PC-3 (cell line): ENCODE data around the gene CCDC77. TPM values are rescaled to one million over a fixed set of nuclear protein-coding genes. Genes with fewer than 3 reads are reported as not detected.
"Not testable (repeated sequence)": the region's sequence is repeated elsewhere in the genome, so short reads cannot be mapped to it uniquely, and the experiment has no call there.

Experiments
- ATAC-seq: fragments of 200-7000 bp; cut with Tn5 transposase; 2 replicates; pipeline ENCODE4 v1.9.1; 2020; ENCODE audit warnings: mild to moderate bottlenecking, moderate library complexity
- BruUV-seq: library from RNA; stranded (reverse); fragments of 400-500 nt; replicated peaks from 2 replicates; lab custom pipeline; 2021; lab: Mats Ljungman, UMichigan
- CTCF ChIA-PET: fragments of 300-600 bp; sonication (Branson Sonifier 250); formaldehyde crosslinking; loops from one replicate; lab custom pipeline; 2022; ENCODE audit warnings: antibody characterized with exemption; lab: Charles Lee
- POLR2A ChIA-PET: fragments of 300-600 bp; sonication (Branson Sonifier 250); formaldehyde crosslinking; loops from one replicate; lab custom pipeline; 2022; ENCODE audit warnings: antibody characterized with exemption; ENCODE audit not compliant: unreplicated experiment; lab: Charles Lee
- DNase-seq: peaks from one replicate; pipeline ENCODE4 v3.0.0-alpha.2; 2015
- H2AFZ ChIP-seq: fragments of 300-600 bp; sonication (generic); 2 replicates; pipeline ENCODE4 v1.6.0; 2016; ENCODE audit warnings: antibody characterized with exemption, low read length
- H3F3A ChIP-seq: fragments of 300-600 bp; sonication (generic); one replicate; pipeline ENCODE4 v1.6.0; 2017; ENCODE audit warnings: antibody characterized with exemption, low read length, control low read depth, mild to moderate bottlenecking; ENCODE audit not compliant: unreplicated experiment
- H3K27ac ChIP-seq: fragments of 300-600 bp; sonication (generic); 2 replicates; pipeline ENCODE4 v1.5.1; 2016; ENCODE audit warnings: mild to moderate bottlenecking, low read length
- H3K27me3 ChIP-seq: fragments of 300-600 bp; sonication (generic); 2 replicates; pipeline ENCODE4 v1.6.1; 2016; ENCODE audit warnings: low read length, mixed read lengths
- H3K36me3 ChIP-seq: fragments of 300-600 bp; sonication (generic); 2 replicates; pipeline ENCODE4 v1.6.1; 2016; ENCODE audit warnings: low read depth, mixed run types, low read length, mixed read lengths
- H3K4me1 ChIP-seq: fragments of 300-600 bp; sonication (generic); 2 replicates; pipeline ENCODE4 v1.5.1; 2016; ENCODE audit warnings: low read length; ENCODE audit not compliant: insufficient read depth
- H3K4me2 ChIP-seq: fragments of 300-600 bp; sonication (generic); 2 replicates; pipeline ENCODE4 v1.6.0; 2016; ENCODE audit warnings: low read length
- H3K4me3 ChIP-seq: fragments of 300-600 bp; sonication (generic); 2 replicates; pipeline ENCODE4 v1.5.1; 2016; ENCODE audit warnings: mild to moderate bottlenecking, low read length, mixed read lengths
- H3K79me2 ChIP-seq: fragments of 300-600 bp; sonication (generic); 2 replicates; pipeline ENCODE4 v1.6.1; 2017; ENCODE audit warnings: low read length, mixed read lengths
- H3K9ac ChIP-seq: fragments of 300-600 bp; sonication (generic); 2 replicates; pipeline ENCODE4 v1.6.0; 2016; ENCODE audit warnings: mild to moderate bottlenecking, low read length
- H3K9me2 ChIP-seq: fragments of 300-600 bp; sonication (generic); replicated peaks from 2 replicates; pipeline ENCODE4 v1.6.1; 2016; ENCODE audit warnings: mixed run types, low read length, mixed read lengths
- H3K9me3 ChIP-seq: fragments of 300-600 bp; sonication (generic); 2 replicates; pipeline ENCODE4 v1.6.1; 2016; ENCODE audit warnings: low read length, mixed read lengths
- H4K20me1 ChIP-seq: fragments of 300-600 bp; sonication (generic); 2 replicates; pipeline ENCODE4 v1.6.1; 2016; ENCODE audit warnings: low read length, mixed read lengths
- EZH2 ChIP-seq: fragments of 300-600 bp; sonication (generic); IDR thresholded peaks from one replicate; pipeline ENCODE4 v1.6.1; 2017; ENCODE audit warnings: antibody characterized with exemption, mild to moderate bottlenecking, low read length; ENCODE audit not compliant: unreplicated experiment
- EZH2phosphoT487 ChIP-seq: fragments of 300-600 bp; sonication (generic); IDR thresholded peaks from 2 replicates; pipeline ENCODE4 v1.6.1; 2018; ENCODE audit warnings: mild to moderate bottlenecking, antibody characterized with exemption, low read length, borderline replicate concordance
- intact Hi-C: fragments of 100-400 bp; cut with micrococcal nuclease; formaldehyde crosslinking; loops from 2 replicates; pipeline ENCODE4 v1.9.0; 2023
- total RNA-seq: library from RNA; depleted of rRNA; stranded (reverse); fragments of >200 nt; gene quantifications from 2 replicates; pipeline ENCODE4 v1.2.3, GENCODE V29; 2014
- TF ChIP-seq, protein P1 (sequence below): fragments of 300-600 bp; sonication (generic); conservative IDR thresholded peaks from 2 replicates; pipeline ENCODE4 v1.5.1; 2017; ENCODE audit warnings: antibody characterized with exemption, low read depth, mild to moderate bottlenecking, low read length

CCDC77 gene
- total RNA-seq, 1 experiment from 2014 or later: 10.5 TPM

DNA sequence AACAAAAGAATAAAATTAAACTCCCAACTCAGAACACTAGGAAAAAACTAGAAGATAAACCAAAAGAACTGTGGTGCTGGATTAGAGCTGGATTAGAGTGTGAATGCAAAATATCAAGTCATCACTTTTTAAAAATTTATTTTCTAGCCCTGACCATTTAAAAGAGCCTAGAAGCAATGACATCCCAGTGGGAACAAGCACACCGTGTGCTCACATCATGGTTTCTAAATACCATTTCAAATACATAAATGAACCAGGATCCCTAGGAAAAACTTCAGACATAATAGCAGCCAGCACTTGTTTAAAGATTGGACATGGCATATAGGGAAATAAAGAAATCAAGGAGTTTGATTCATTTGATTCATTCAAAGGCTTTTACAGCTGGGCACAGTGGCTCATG, 42.4 kb upstream of the CCDC77 start:
- Histone ChIP-seq H3F3A (no peaks in the 10 kb centered on the region), H3K9me2 (no peaks in the 10 kb centered on the region), H3K4me2 (no peak overlapping the region), H3K9me3 (no peaks in the 10 kb centered on the region), H3K27me3 (no peaks in the 10 kb centered on the region), H3K36me3 (peaks cover 47% of the 10 kb centered on the region), H3K4me1 (peaks cover 3% of the 10 kb centered on the region; the same call in 1 of the 2 replicates), H3K27ac (no peak overlapping the region), H3K9ac (no peak overlapping the region), H3K4me3 (no peak overlapping the region), H4K20me1 (no peaks in the 10 kb centered on the region), H2AFZ (no peak overlapping the region), H3K79me2 (no peaks in the 10 kb centered on the region)
- ATAC-seq: no peak
- DNase-seq: no peak
- BruUV-seq: no TSS peak
- TF ChIP-seq, protein P1, sequence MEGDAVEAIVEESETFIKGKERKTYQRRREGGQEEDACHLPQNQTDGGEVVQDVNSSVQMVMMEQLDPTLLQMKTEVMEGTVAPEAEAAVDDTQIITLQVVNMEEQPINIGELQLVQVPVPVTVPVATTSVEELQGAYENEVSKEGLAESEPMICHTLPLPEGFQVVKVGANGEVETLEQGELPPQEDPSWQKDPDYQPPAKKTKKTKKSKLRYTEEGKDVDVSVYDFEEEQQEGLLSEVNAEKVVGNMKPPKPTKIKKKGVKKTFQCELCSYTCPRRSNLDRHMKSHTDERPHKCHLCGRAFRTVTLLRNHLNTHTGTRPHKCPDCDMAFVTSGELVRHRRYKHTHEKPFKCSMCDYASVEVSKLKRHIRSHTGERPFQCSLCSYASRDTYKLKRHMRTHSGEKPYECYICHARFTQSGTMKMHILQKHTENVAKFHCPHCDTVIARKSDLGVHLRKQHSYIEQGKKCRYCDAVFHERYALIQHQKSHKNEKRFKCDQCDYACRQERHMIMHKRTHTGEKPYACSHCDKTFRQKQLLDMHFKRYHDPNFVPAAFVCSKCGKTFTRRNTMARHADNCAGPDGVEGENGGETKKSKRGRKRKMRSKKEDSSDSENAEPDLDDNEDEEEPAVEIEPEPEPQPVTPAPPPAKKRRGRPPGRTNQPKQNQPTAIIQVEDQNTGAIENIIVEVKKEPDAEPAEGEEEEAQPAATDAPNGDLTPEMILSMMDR: no peak
- TF ChIP-seq EZH2phosphoT487 (no peak), EZH2 (no peak)
- ChIA-PET POLR2A (no interaction called here), CTCF (no interaction called here)
- intact Hi-C loops: no loop called here

DNA sequence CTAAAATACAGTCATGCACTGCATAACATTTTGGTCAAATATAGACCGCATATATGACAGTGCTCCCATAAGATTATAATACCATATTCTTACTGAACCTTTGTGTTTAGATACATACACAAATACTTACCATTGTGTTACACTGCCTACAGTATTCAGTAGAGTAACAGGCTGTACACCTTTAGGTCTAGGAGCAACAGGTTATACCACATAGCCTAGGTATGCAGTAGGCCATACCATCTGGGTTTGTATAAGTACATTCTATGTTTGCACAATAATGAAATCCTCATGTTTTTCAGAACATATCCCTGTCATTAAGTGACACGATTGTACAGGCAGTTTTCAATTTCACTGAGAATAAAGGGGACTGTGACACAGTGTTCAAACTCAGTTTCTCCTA, 34.6 kb upstream of the CCDC77 start:
- no peaks in the 10 kb centered on the region for H3K4me1 ChIP-seq
- H3K36me3 ChIP-seq: peaks cover 50% of the 10 kb centered on the region
- TF ChIP-seq EZH2: no peak
- TF ChIP-seq, protein P1: no peak
- TF ChIP-seq EZH2phosphoT487: no peak
- no peak for DNase-seq
- no peak overlapping the region for H3K27ac ChIP-seq
- no peak for ATAC-seq
- no peak overlapping the region for H3K4me3 ChIP-seq
- no peaks in the 10 kb centered on the region for H3K9me3 ChIP-seq
- POLR2A ChIA-PET: no interaction called here
- CTCF ChIA-PET: no interaction called here
- intact Hi-C loops: no loop called here
- H3K4me2 ChIP-seq: no peak overlapping the region
- H4K20me1 ChIP-seq: no peaks in the 10 kb centered on the region
- no peaks in the 10 kb centered on the region for H3F3A ChIP-seq
- H3K9me2 ChIP-seq: no peaks in the 10 kb centered on the region
- H3K79me2 ChIP-seq: no peaks in the 10 kb centered on the region
- H3K27me3 ChIP-seq: no peaks in the 10 kb centered on the region
- H2AFZ ChIP-seq: no peak overlapping the region
- BruUV-seq: no TSS peak
- no peak overlapping the region for H3K9ac ChIP-seq

DNA sequence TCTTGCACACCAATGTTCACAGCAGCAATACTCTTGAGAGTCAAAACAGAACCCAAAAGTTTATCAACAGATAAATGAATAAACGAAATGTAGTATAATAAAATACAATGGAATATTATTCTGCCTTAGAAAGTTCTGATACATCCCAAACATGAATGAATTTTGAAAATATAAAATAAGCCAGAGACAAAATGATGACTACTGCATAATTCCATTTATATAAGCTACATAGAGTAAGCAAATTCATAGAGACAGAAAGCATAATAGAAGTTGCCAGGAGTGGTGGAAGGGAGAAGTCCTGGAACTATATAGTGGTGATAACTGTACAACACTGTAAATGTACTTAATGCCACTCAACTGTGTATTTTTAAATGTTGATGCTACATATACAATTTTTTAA, 33.5 kb upstream of the CCDC77 start:
- intact Hi-C loops: no loop called here

DNA sequence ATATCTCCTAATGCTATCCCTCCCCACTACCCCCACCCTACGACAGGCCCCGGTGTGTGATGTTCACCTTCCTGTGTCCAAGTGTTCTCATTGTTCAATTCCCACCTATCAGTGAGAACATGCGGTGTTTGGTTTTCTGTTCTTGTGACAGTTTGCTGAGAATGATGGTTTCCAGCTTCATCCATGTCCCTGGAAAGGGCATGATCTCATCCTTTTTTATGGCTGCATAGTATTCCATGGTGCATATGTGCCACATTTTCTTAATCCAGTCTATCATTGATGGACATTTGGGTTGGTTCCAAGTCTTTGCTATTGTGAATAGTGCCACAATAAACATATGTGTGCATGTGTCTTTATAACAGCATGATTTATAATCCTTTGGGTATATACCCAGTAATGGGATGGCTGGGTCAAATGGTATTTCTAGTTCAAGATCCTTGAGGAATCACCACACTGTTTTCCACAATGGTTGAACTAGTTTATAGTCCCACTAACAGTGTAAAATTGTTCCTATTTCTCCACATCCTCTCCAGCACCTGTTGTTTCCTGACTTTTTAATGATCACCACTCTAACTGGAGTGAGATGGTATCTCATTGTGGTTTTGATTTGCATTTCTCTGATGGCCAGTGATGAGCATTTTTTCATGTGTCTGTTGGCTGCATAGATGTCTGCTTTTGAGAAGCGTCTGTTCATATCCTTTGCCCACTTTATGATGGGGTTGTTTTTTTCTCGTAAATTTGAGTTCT, 30.5 kb upstream of the CCDC77 start:
- BruUV-seq, H3F3A ChIP-seq, POLR2A ChIA-PET, H3K4me3 ChIP-seq, H4K20me1 ChIP-seq, H3K79me2 ChIP-seq, ATAC-seq, H3K4me1 ChIP-seq, H3K27ac ChIP-seq, H3K4me2 ChIP-seq, H3K27me3 ChIP-seq, CTCF ChIA-PET, intact Hi-C loops, H3K9me2 ChIP-seq, DNase-seq, H2AFZ ChIP-seq, H3K9ac ChIP-seq, H3K9me3 ChIP-seq: not testable (repeated sequence)
- H3K36me3 ChIP-seq: peaks cover 16% of the 10 kb centered on the region

More for the DNA sequence above, 33.5 kb upstream of the CCDC77 start:
- no peak overlapping the region for H3K9ac ChIP-seq
- H3K4me3 ChIP-seq: no peak overlapping the region
- no peak overlapping the region for H3K4me2 ChIP-seq
- CTCF ChIA-PET: no interaction called here
- no peak overlapping the region for H3K27ac ChIP-seq
- ATAC-seq (no peak), DNase-seq (no peak)
- no peak for TF ChIP-seq EZH2phosphoT487
- TF ChIP-seq EZH2: no peak
- TF ChIP-seq, protein P1: no peak
- no TSS peak for BruUV-seq
- no peaks in the 10 kb centered on the region for H3F3A ChIP-seq
- peaks cover 39% of the 10 kb centered on the region for H3K36me3 ChIP-seq
- no peaks in the 10 kb centered on the region for H3K9me3 ChIP-seq
- H2AFZ ChIP-seq: no peak overlapping the region
- POLR2A ChIA-PET: no interaction called here
- H3K27me3 ChIP-seq: no peaks in the 10 kb centered on the region
- no peaks in the 10 kb centered on the region for H3K79me2 ChIP-seq
- H3K4me1 ChIP-seq: no peaks in the 10 kb centered on the region
- H3K9me2 ChIP-seq: no peaks in the 10 kb centered on the region
- H4K20me1 ChIP-seq: no peaks in the 10 kb centered on the region
